K562 (cell line): Measurements from ENCODE around the gene CD248. TPM values are rescaled to one million over a fixed set of nuclear protein-coding genes. Genes with fewer than 3 reads are reported as not detected.
A peak's percentile ranks its signal among the peaks of the same experiment; 100 is the strongest.

Experiments
- ARID3A ChIP-seq: IDR thresholded peaks from 2 replicates; pipeline ENCODE4 v1.6.1; 2012; ENCODE audit warnings: low read depth, low read length, improper control_type of control experiment, borderline replicate concordance
- ATF6 ChIP-seq: sonication (generic); formaldehyde crosslinking; IDR thresholded peaks from 2 replicates; pipeline ENCODE4 v1.4.0; 2020; ENCODE audit warnings: mild to moderate bottlenecking, missing genetic modification reagents
- CREBBP ChIP-seq: IDR thresholded peaks from one replicate; pipeline ENCODE4 v1.6.1; 2012; ENCODE audit warnings: low read depth, mild to moderate bottlenecking, control low read depth, inconsistent platforms, low read length
- DNMT1 ChIP-seq: fragments of 450-650 bp; IDR thresholded peaks from 2 replicates; pipeline ENCODE4 v1.6.1; 2016; ENCODE audit warnings: antibody characterized with exemption, mild to moderate bottlenecking
- E4F1 ChIP-seq: fragments of 250-450 bp; sonication (Bioruptor Pico); IDR thresholded peaks from 2 replicates; pipeline ENCODE4 v1.5.0; 2021; ENCODE audit warnings: mild to moderate bottlenecking, borderline replicate concordance
- ELF1 ChIP-seq: fragments of 200-800 bp; sonication (Bioruptor generic); IDR thresholded peaks from 2 replicates; pipeline ENCODE4 v1.6.1; 2016; ENCODE audit warnings: missing genetic modification characterization, missing compliant biosample characterization
- HES1 ChIP-seq: fragments of 450-650 bp; IDR thresholded peaks from 2 replicates; pipeline ENCODE4 v1.6.1; 2016; ENCODE audit warnings: low read depth, mild to moderate bottlenecking, moderate library complexity
- IFI16 ChIP-seq: fragments of 250-450 bp; sonication (Bioruptor Pico); IDR thresholded peaks from 2 replicates; pipeline ENCODE4 v2.1.2; 2022; ENCODE audit warnings: mild to moderate bottlenecking, inconsistent platforms
- MYC ChIP-seq, 2 experiments: fragments of 250-450 bp in 1 of 2; sonication (Bioruptor Pico) in 1 of 2; IDR thresholded peaks; 2 replicates each; pipeline versions ENCODE4 v1.5.1 to v1.6.1; 2012 to 2021; ENCODE audit warnings: low read depth in 2 of 2, borderline replicate concordance in 1 of 2, improper control_type of control experiment in 1 of 2, low read length in 1 of 2, mild to moderate bottlenecking in 1 of 2, moderate library complexity in 1 of 2
- NFIC ChIP-seq: fragments of 450-650 bp; IDR thresholded peaks from 2 replicates; pipeline ENCODE4 v1.6.1; 2017; ENCODE audit warnings: mild to moderate bottlenecking, inconsistent platforms
- PHB ChIP-seq: fragments of 250-450 bp; sonication (Bioruptor Pico); IDR thresholded peaks from 2 replicates; pipeline ENCODE4 v1.5.0; 2021
- SMAD4 ChIP-seq: fragments of 250-450 bp; sonication (Bioruptor Pico); conservative IDR thresholded peaks from 2 replicates; pipeline ENCODE4 v1.8.0; 2021; ENCODE audit warnings: inconsistent platforms, mild to moderate bottlenecking, moderate library complexity
- SUPT5H ChIP-seq: fragments of 450-650 bp; IDR thresholded peaks from 2 replicates; pipeline ENCODE4 v1.6.1; 2016
- WHSC1 ChIP-seq: IDR thresholded peaks from one replicate; pipeline ENCODE4 v1.6.1; 2012; ENCODE audit warnings: low read length, control low read depth, inconsistent platforms
- ZNF124 ChIP-seq: sonication (generic); formaldehyde crosslinking; IDR thresholded peaks from 2 replicates; pipeline ENCODE4 v1.8.1; 2022; ENCODE audit warnings: missing genetic modification reagents
- ZNF347 ChIP-seq: fragments of 450-650 bp; formaldehyde crosslinking; IDR thresholded peaks from 2 replicates; pipeline ENCODE4 v1.4.0; 2020; ENCODE audit warnings: low read depth, mild to moderate bottlenecking, moderate library complexity
- ZNF395 ChIP-seq: fragments of 200-800 bp; sonication (Bioruptor generic); IDR thresholded peaks from 2 replicates; pipeline ENCODE4 v1.6.1; 2017; ENCODE audit warnings: missing genetic modification characterization, missing compliant biosample characterization
- ZNF431 ChIP-seq: sonication (generic); formaldehyde crosslinking; IDR thresholded peaks from 2 replicates; pipeline ENCODE4 v1.8.0; 2022; ENCODE audit warnings: mild to moderate bottlenecking, missing genetic modification reagents
- polyA plus RNA-seq, 8 experiments: library from polyadenylated mRNA; depleted of rRNA in 4 of 8; stranded (reverse) in 5 of 8; unstranded in 3 of 8; fragments of >200 nt; fragmentation: Nextera tagmentation in 2 of 8; fragmentation: Illumina TruSeq in 1 of 8; extraction: Ambion mirVana in 2 of 8; extraction: Trizol in 1 of 8; gene quantifications; 2 replicates each; pipeline versions ENCODE4 v1.2.1 to v1.2.3, GENCODE V29; 2011 to 2014; ENCODE audit warnings: inconsistent platforms in 1 of 8, missing spikeins in 1 of 8
- total RNA-seq, 7 experiments: library from RNA; depleted of rRNA in 6 of 7; stranded (reverse); fragments of >200 nt in 6 of 7; fragmentation: Illumina TruSeq in 2 of 7; extraction: Trizol in 2 of 7; gene quantifications; 2 replicates each; pipeline versions ENCODE4 v1.2.1 to v1.2.3, GENCODE V29; 2011 to 2021; ENCODE audit warnings: low replicate concordance in 1 of 7

Gene CD248
- total and polyA plus RNA-seq, 9 of the 15 experiments (the other 6 are each of a cell fraction or from before 2014, with no cell fraction given) = 0.09 TPM; not detected in 8

- TF ChIP-seq HES1 = no peak
- TF ChIP-seq CREBBP = no peak
- no peak; the same call in 1 of the 2 replicates for TF ChIP-seq DNMT1
- TF ChIP-seq ARID3A = no peak
- peak; percentile 53 for TF ChIP-seq NFIC
- TF ChIP-seq ZNF347 (CRISPR knock-in tag) = no peak
- TF ChIP-seq PHB (CRISPR knock-in tag) = no peak
- TF ChIP-seq ZNF431 (CRISPR knock-in tag) = peak; percentile 78; the same call in 1 of the 2 replicates
- no peak for TF ChIP-seq IFI16 (CRISPR knock-in tag)
- no peak for TF ChIP-seq ELF1 (tag)
- TF ChIP-seq ZNF395 (CRISPR knock-in tag) = no peak
- TF ChIP-seq ZNF124 = no peak
- TF ChIP-seq E4F1 = no peak
- no peak for TF ChIP-seq WHSC1
- no peak for TF ChIP-seq MYC (IDR thresholded peaks at IDR 0.05; ENCODE audit: low read depth, low read length)
- no peak for TF ChIP-seq MYC (CRISPR knock-in tag; IDR thresholded peaks at IDR 0.05; ENCODE audit: borderline replicate concordance, low read depth)
- TF ChIP-seq ATF6 (CRISPR knock-in tag) = peak; percentile 52; the same call in 1 of the 2 replicates
- no peak for TF ChIP-seq SUPT5H
- TF ChIP-seq SMAD4 (CRISPR knock-in tag) = no peak
These were observed 4.8 kb downstream of the CD248 start (continued) for GRCh38 chr11:66311965-66312548.
